HG03064 (cell line): ENCODE measurements around the gene NRIP2.

Experiments
- ATAC-seq: cut with Tn5 transposase; IDR thresholded peaks from one replicate; pipeline ENCODE4 v1.9.1; 2021; ENCODE audit warnings: low read depth; ENCODE audit not compliant: unreplicated experiment

Gene NRIP2

GRCh38 chr12:2851931-2852330 is 17.1 kb upstream of the NRIP2 start:
- no peak for ATAC-seq

GRCh38 chr12:2845280-2845679 is 10.4 kb upstream of the NRIP2 start:
- ATAC-seq = no peak

GRCh38 chr12:2844786-2845185 is 10.0 kb upstream of the NRIP2 start:
- no peak for ATAC-seq

GRCh38 chr12:2842948-2843347 is 8.1 kb upstream of the NRIP2 start:
- ATAC-seq = no peak

GRCh38 chr12:2841056-2841650 is 6.3 kb upstream of the NRIP2 start:
- ATAC-seq = no peak

GRCh38 chr12:2836574-2836973 is 1.7 kb upstream of the NRIP2 start:
- ATAC-seq = no peak

GRCh38 chr12:2835691-2836403 is 1.0 kb upstream of the NRIP2 start:
- ATAC-seq = no peak

- ATAC-seq = no peak
Observed at GRCh38 chr12:2833810-2834209, 1.0 kb downstream of the NRIP2 start.

- no peak for ATAC-seq
Observed at GRCh38 chr12:2833327-2833726, 1.5 kb downstream of the NRIP2 start.

- no peak for ATAC-seq
Observed at GRCh38 chr12:2832550-2833127, 2.2 kb downstream of the NRIP2 start.

- no peak for ATAC-seq
Observed at GRCh38 chr12:2829275-2829674, 5.6 kb downstream of the NRIP2 start.

- no peak for ATAC-seq
Observed at GRCh38 chr12:2826721-2827515, 7.9 kb downstream of the NRIP2 start.

GRCh38 chr12:2826036-2826435 is 8.8 kb downstream of the NRIP2 start:
- no peak for ATAC-seq

- ATAC-seq = no peak
Observed at GRCh38 chr12:2825132-2825531, 9.7 kb downstream of the NRIP2 start.

- ATAC-seq = no peak
Observed at GRCh38 chr12:2824541-2824940, 10.3 kb downstream of the NRIP2 start.

- no peak for ATAC-seq
Observed at GRCh38 chr12:2823483-2823882, 11.4 kb downstream of the NRIP2 start.

GRCh38 chr12:2820432-2820831 is 14.4 kb downstream of the NRIP2 start:
- no peak for ATAC-seq

GRCh38 chr12:2819810-2820209 is 15.0 kb downstream of the NRIP2 start:
- no peak for ATAC-seq

GRCh38 chr12:2813214-2814185 is 21.3 kb downstream of the NRIP2 start:
- peak; percentile 48 for ATAC-seq
